NCI-H2196 (cell line): ENCODE data around the gene GAB2.
"Not testable (repeated sequence)": the region's sequence is repeated elsewhere in the genome, so short reads cannot be mapped to it uniquely, and the experiment has no call there.

Experiments
- DNase-seq: peaks from one replicate; lab custom pipeline; 2025; ENCODE audit not compliant: unreplicated experiment; lab: John Stamatoyannopoulos, UW

GAB2 gene

GRCh38 chr11:78290293-78291176 is 127.1 kb downstream of the GAB2 start:
- no peak for DNase-seq

DNA sequence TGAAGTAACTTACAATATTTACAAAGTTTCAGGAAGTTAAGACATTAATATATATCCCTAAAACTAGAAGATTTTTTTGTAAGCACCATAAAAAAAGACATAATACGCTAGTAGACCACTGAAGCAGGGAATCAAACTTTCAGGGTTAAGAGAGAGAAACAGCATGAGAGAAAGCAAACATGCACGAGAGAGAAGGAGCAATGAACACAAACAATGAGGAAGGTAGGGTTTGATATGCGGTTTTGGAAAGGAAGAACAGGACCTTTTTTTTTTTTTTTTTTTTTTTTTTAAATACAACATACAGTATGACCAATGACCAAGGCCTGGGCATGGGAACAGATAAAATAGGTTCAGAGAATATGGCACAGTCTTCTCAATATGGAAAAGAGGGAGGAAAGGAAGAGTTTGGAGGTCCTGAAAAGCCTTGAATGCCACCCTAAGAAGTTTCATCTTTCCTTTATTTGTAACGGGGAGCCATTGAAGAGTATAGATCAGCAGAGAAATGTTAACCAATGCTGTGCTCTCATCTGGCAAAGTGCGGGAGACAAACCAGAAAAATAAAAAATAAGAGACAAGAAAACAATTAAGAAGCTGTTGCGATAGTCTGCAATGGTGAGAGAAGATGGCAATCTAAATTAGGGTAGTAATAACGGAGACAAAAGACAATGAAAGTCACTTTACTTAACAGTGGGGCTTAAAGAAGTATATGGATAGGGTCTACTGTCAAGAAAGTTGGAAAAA is 127.9 kb downstream of the GAB2 start:
- DNase-seq, result no peak

- no peak for DNase-seq
Measured at GRCh38 chr11:78284260-78284659, 133.4 kb downstream of the GAB2 start.

DNA sequence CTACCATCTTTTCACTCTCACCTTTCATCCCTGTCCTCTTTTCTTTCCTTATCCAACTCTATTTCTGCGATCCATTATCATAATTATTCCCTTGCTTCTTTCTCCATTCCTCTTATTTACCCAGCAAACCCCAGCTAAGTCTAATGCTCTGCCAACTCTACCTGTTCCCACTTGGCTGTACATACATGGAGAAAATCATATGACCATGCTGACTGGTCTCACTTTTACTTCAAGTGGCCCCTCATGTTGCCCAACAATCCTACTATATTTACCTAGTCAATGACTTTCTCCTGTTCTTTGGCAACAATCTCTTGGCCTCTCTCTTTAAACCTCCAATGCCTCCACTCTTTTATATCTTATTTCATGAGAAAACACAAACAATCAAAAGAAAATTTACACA is 134.8 kb downstream of the GAB2 start:
- no peak for DNase-seq

- no peak for DNase-seq
Measured at GRCh38 chr11:78281511-78281910, 136.1 kb downstream of the GAB2 start.

DNA sequence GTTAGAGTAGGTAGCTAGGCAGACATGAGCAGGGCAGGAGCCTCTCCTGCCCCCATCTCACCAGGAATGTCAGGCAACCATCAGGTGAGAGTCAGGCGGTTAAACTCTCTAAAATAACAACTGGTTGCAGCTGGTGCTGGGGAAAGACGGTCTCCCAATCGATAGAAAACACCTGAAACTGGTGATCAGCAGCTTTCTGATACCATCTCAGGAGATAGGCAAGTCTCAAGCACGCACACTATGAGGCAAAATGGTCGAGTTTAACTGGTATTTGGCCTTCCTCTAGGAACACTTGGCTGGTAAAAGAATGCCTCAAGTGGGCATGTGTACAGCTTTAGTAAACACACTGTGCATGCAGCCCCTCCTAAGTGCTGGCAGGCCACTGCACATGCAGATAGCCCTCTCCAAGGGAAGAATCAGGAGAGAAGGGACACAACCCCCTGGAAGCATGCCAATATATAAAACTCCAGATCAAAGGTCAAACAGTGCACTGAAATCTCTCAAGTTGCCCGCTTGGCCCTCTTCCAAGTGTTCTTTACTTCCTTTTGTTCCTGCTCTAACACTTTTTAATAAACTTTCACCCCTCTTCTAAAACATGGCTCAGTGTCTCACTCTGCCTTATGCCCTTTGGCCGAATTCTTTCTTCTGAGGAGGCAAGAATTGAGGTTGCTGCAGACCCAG is 140.2 kb downstream of the GAB2 start:
- peak; percentile 45 for DNase-seq

DNA sequence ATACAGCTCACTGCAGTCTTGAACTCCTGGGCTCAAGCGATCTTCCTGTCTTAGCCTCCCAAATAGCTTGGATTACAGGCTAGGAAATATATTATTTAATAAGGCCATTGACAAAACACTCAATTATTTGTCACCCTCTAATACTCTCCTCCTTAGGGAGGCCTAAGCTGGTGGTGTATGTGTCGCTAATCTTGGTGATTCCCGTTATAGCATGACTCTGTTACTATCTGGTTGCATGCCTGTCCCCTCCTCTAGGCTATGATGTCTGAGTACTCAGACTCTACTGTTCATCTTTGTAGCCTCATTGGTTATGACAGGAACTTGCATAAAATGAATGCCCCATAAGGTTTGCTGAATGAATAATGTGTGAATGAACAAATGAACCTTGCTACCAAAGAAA is 141.3 kb downstream of the GAB2 start:
- DNase-seq, result no peak

DNA sequence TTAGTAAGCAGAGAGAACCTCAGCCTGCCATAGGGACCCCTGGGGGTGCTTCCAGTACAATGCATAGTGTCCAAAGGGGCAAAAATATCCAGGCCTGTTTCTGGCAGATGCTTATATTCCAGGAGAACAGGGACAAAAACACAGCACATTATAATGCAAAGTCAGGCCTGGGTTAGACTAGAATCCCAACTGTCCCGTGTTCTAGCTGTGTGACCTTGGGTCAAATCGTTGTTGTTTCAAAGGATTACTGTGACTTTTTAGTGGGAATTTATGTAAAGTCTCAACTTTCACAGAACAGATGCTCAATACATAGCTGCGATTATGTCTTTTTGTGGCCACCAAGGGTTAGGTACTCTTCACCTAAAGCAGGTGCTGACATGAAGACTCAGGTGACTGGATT is 142.9 kb downstream of the GAB2 start:
- DNase-seq, result no peak

DNA sequence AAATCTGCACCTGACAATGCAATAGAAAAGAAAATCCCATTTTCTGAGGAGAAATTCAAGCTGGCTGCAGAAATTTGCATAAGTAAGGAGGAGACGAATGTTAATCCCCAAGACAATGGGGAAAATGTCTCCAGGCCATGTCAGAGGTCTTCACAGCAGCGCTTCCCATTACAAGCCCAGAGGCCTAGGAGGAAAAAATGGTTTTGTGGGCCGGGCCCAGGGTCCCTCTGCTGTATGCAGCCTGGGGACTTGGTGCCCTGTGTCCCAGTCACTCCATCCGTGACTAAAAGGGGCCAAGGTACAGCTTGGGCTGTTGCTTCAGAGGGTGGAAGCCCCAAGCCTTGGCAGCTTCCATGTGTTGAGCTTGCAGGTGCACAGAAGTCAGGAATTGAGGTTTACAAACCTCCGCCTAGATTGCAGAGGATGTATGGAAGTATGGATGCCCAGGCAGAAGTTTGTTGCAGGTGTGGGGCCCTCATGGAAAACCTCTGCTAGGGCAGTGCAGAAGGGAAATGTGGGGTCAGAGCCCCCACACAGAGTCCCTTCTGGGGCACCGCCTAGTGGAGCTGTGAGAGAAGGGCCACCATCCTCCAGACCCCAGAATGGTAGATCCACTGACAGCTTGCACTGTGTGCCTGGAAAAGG is 144.9 kb downstream of the GAB2 start:
- DNase-seq, result not testable (repeated sequence)

DNA sequence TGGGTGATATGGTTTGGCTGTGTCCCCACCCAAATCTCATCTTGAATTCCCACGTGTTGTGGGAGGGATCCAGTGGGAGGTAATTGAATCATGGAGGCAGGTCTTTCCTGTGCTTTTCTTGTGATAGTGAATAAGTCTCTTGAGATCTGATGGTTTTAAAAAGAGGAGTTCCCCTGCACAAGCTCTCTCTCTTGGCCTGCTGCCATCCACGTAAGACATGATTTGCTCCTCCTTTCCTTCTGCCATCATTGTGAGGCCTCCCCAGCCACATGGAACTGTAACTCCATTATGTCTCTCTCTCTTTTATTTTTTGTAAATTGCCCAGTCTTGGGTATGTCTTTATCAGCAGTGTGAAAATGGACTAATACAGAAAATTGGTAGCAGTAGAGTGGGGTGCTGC is 145.8 kb downstream of the GAB2 start:
- not testable (repeated sequence) for DNase-seq

DNA sequence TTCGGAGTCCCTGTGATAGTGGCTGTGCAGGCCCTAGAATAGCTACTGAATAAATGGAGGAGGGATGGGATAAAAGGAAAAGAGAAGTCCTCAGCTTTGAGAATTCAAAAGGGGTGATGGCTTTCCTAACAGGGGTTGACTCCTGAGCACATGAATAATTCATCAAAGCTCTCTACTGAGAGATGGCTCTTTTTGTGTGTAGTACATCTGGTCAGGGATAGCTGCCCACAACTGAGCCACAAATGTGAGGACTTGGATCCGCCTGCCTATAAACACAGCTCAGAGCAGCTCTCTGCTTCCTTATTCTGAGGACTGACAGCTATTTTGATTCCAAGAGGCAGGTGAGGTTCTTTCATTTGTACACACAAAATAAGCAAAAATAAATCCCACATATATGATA is 146.6 kb downstream of the GAB2 start:
- no peak for DNase-seq

DNA sequence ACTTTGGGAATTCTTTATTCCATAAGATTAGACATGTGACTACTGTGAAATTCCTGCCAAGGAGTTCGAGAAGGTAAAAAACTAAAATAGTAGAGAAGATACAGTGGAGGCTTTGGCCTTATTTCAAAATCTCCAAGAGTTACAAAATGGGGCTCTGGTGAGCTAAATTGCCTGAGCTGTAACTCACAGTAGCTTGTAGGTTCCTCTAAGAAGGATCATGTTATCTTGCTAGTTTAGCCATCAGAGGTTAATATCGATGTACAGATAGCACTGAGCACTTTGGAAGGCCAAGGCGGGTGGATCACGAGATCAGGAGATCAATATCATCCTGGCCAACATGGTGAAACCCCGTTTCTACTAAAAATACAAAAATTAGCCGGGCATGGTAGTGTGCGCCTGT is 147.8 kb downstream of the GAB2 start:
- DNase-seq, result no peak

- no peak for DNase-seq
Measured at GRCh38 chr11:78268591-78269410, 148.8 kb downstream of the GAB2 start.

- no peak for DNase-seq
Measured at GRCh38 chr11:78266451-78266850, 151.2 kb downstream of the GAB2 start.

DNA sequence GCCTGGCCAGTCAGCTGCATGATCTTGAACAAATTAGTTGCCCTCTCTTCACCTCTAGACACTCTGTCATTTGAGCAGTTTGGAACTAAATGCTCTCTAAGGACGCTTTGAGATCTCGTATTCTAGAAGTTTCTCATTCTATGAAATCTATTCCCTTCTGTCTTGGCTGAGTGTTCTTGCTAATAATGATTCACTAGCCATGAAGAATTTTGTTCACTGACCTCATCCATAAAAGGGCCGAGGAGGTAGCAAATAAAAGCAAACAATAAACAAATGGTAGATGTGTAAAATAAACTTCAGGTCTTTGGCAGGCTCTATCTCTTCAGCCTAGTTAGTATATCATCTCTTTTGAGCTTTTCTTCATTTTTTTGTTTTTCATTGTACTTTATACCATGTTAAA is 152.3 kb downstream of the GAB2 start:
- no peak for DNase-seq

GRCh38 chr11:78262691-78263090 is 154.9 kb downstream of the GAB2 start:
- no peak for DNase-seq

DNA sequence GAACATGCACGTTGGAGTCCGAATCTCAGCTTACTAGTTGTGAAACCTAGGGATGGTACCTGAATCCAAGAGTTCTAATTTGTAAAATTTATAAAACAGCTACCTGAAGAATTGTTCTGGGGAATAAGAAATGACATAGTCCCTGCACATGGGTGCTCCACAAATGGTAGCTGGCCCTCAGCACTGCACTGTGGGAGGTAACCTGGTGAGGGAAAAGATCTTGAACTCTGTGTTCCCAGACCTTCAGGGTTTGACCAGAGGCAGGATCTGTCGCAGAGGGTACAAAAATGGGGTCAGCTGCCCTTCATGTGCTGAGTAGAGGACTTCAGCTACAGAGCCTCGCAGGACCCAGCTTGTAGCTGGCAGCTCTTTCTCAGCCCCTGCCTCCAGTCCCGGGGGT is 155.4 kb downstream of the GAB2 start:
- no peak for DNase-seq

DNA sequence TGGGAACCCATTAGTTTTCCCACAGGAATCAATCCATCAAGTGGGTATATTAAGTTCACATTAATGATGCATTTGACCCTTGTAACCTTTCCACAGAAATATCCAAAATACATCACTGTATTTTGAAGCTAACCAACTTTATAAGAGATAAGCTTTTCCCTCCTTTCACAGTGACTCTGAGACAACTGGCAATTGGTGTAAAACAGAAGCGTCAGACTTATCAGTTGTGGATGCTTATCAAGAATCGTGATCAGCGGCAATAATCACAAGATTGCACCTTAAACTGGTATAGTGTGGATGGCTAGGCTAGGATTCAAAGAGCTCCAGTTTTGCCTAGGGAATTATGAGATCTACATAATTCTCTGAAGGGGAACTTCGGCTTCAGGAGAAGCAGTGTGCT is 155.8 kb downstream of the GAB2 start:
- no peak for DNase-seq

GRCh38 chr11:78261367-78261766 is 156.3 kb downstream of the GAB2 start:
- DNase-seq, result no peak

DNA sequence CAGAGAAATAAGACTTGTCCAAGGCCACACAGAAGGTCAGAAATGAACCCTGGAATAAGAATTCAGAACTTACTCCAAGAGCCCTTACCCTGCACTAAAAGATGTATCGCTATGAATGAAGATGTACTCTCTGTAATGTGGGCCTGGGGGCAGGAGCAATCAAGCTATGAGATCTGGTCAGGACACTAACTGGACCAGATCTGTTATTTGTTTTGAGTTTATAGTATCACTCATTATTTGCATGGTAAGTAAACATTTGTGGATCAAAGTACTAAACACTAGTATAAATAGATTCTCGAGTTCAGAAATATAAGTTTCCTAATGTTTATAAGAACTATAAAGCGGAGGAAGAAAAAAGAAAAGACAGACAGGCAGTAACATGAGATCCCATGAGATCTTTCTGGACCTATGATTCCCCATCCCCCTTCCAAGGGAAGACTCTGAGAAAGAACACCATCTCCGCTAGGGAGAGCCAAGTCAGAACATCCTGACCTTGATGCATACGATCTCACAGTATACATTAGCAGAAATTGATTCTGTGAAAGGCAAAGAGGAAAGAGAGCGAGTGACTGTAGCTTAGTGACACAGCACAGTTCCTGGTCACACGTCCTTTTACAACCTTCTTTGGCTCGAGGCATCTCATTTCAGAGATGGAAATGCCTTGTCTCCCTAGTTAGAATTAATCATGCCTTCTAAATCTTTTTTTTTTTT is 157.7 kb downstream of the GAB2 start:
- DNase-seq, result no peak
